ENCODE measurements around the gene KRT23. TPM values are rescaled to one million over a fixed set of nuclear protein-coding genes. Genes with fewer than 3 reads are reported as not detected.

KRT23 gene
- total RNA-seq, 1 experiment from 2014 or later = not detected

- no peak overlapping the region for H2BK120ac ChIP-seq (ENCODE audit: low read depth, low read length, poor library complexity, severe bottlenecking)
Measured at GRCh38 chr17:40896916-40897455, 40.5 kb downstream of the KRT23 start.

More at GRCh38 chr17:40896916-40897455, 40.5 kb downstream of the KRT23 start:
- Histone ChIP-seq H3K23me2 (ENCODE audit: insufficient read length, low read depth, low read length, poor library complexity, severe bottlenecking) (no peaks in the 10 kb centered on the region), H4K8ac (replicated peaks; ENCODE audit: insufficient read length, low read depth, low read length) (no peak overlapping the region), H2BK5ac (ENCODE audit: insufficient read length, low read length) (no peak overlapping the region), H3K79me1 (ENCODE audit: insufficient read depth, low read depth, low read length, poor library complexity, severe bottlenecking) (no peaks in the 10 kb centered on the region), H3T11ph (ENCODE audit: low read length) (no peak overlapping the region), H4K5ac (ENCODE audit: insufficient read length, low read depth, low read length) (no peak overlapping the region), H3K79me2 (ENCODE audit: insufficient read depth, low read length) (no peaks in the 10 kb centered on the region), H3K4ac (ENCODE audit: low read depth, low read length) (no peak overlapping the region), H2BK15ac (ENCODE audit: low read depth, low read length) (no peak overlapping the region), H3K18ac (ENCODE audit: insufficient read length, low read depth, low read length) (no peak overlapping the region), H3K23ac (ENCODE audit: insufficient read length, low read depth, low read length) (no peak overlapping the region), H3K9me3 (ENCODE audit: control insufficient read depth, low read depth, low read length) (no peaks in the 10 kb centered on the region), H2AFZ (ENCODE audit: low read length) (no peak overlapping the region), H4K91ac (ENCODE audit: insufficient read length, low read depth, low read length) (no peak overlapping the region), H3K27me3 (ENCODE audit: insufficient read depth, low read length) (no peaks in the 10 kb centered on the region), H3K56ac (ENCODE audit: insufficient read length, low read depth, low read length) (no peak overlapping the region), H3K4me1 (ENCODE audit: insufficient read depth, low read length) (no peaks in the 10 kb centered on the region), H4K20me1 (ENCODE audit: control insufficient read depth, insufficient read depth, insufficient read length) (no peaks in the 10 kb centered on the region), H3K9ac (ENCODE audit: extremely low read depth, insufficient read length, low read length) (no peak overlapping the region), H3K4me2 (ENCODE audit: insufficient read depth, insufficient read length, low read length) (no peak overlapping the region), H2AK5ac (ENCODE audit: insufficient read length, low read length) (no peak overlapping the region), H2BK20ac (ENCODE audit: low read depth, low read length, poor library complexity, severe bottlenecking) (no peak overlapping the region), H3K14ac (ENCODE audit: insufficient read depth, low read length) (no peak overlapping the region), H3K27ac (ENCODE audit: insufficient read length, low read depth, low read length) (no peak overlapping the region), H2BK12ac (ENCODE audit: insufficient read length, low read depth, low read length) (no peak overlapping the region)
- no CpG with 5 or more reads among the region's 4 CpGs for WGBS (ENCODE audit: extremely low coverage, insufficient read length, low lambda C conversion rate)
- H3K36me3 Mint-ChIP-seq (ENCODE audit: insufficient read depth in 1 of 3, low read depth in 3 of 3) = no peaks in the 10 kb centered on the region
- no peak overlapping the region for H3K4me3 Mint-ChIP-seq
- no peaks in the 10 kb centered on the region for H3K9me3 Mint-ChIP-seq
- peaks cover 7 to 12% of the 10 kb centered on the region in 2 experiments for H3K4me1 Mint-ChIP-seq
- peaks cover 4% of the 10 kb centered on the region for H3K27me3 Mint-ChIP-seq (ENCODE audit: low read depth)
- H3K27ac Mint-ChIP-seq = no peak overlapping the region
- TF ChIP-seq, protein P1, sequence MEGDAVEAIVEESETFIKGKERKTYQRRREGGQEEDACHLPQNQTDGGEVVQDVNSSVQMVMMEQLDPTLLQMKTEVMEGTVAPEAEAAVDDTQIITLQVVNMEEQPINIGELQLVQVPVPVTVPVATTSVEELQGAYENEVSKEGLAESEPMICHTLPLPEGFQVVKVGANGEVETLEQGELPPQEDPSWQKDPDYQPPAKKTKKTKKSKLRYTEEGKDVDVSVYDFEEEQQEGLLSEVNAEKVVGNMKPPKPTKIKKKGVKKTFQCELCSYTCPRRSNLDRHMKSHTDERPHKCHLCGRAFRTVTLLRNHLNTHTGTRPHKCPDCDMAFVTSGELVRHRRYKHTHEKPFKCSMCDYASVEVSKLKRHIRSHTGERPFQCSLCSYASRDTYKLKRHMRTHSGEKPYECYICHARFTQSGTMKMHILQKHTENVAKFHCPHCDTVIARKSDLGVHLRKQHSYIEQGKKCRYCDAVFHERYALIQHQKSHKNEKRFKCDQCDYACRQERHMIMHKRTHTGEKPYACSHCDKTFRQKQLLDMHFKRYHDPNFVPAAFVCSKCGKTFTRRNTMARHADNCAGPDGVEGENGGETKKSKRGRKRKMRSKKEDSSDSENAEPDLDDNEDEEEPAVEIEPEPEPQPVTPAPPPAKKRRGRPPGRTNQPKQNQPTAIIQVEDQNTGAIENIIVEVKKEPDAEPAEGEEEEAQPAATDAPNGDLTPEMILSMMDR (conservative IDR thresholded peaks at IDR 0.05) = no peak
- DNase-seq = no peak

Measured in H9 (cell line).